H1 (cell line): Measurements from ENCODE around the gene SPARCL1. TPM values are rescaled to one million over a fixed set of nuclear protein-coding genes. Genes with fewer than 3 reads are reported as not detected.

Experiments
- CTCF ChIA-PET: fragments of 300-600 bp; sonication (Branson Sonifier 250); formaldehyde crosslinking; loops from one replicate; lab custom pipeline; 2021; ENCODE audit not compliant: partially characterized antibody; lab: Charles Lee
- POLR2A ChIA-PET: fragments of 300-600 bp; sonication (Branson Sonifier 250); formaldehyde crosslinking; loops from one replicate; lab custom pipeline; 2021; ENCODE audit warnings: inconsistent platforms; ENCODE audit not compliant: partially characterized antibody; lab: Charles Lee
- DNase-seq, 2 experiments: peaks; one replicate each; pipeline versions ENCODE4 v3.0.0 to v3.0.0-alpha.2; 2010 to 2022; ENCODE audit warnings: low spot score in 2 of 2, low read depth in 1 of 2, mixed read lengths in 1 of 2
- FAIRE-seq: peaks from 2 replicates; lab custom pipeline; 2011; peaks lifted over from hg19 to GRCh38; lab: Jason Lieb, UNC
- H2AFZ ChIP-seq: 2 replicates; pipeline ENCODE4 v1.8.1; 2012; ENCODE audit warnings: low read length, inconsistent platforms
- H2AK5ac ChIP-seq: 2 replicates; pipeline ENCODE4 v1.6.1; 2013; ENCODE audit warnings: low read depth, low read length
- H2BK120ac ChIP-seq: replicated peaks from 2 replicates; pipeline ENCODE3; 2013; ENCODE audit warnings: low read depth, low read length, inconsistent platforms
- H2BK12ac ChIP-seq: 2 replicates; pipeline ENCODE4 v1.6.1; 2013; ENCODE audit warnings: low read depth, low read length
- H2BK15ac ChIP-seq: 2 replicates; pipeline ENCODE4 v1.6.1; 2013; ENCODE audit warnings: low read length
- H2BK20ac ChIP-seq: 2 replicates; pipeline ENCODE4 v1.6.1; 2013; ENCODE audit warnings: low read length
- H2BK5ac ChIP-seq: 2 replicates; pipeline ENCODE4 v1.6.1; 2013; ENCODE audit warnings: low read depth, low read length
- H3K14ac ChIP-seq: 2 replicates; pipeline ENCODE4 v1.6.1; 2013; ENCODE audit warnings: inconsistent platforms; ENCODE audit not compliant: insufficient read length
- H3K18ac ChIP-seq: 2 replicates; pipeline ENCODE4 v1.6.1; 2013; ENCODE audit warnings: low read length; ENCODE audit errors: extremely low read depth
- H3K23ac ChIP-seq: 2 replicates; pipeline ENCODE4 v1.6.1; 2013; ENCODE audit warnings: inconsistent platforms; ENCODE audit not compliant: insufficient read length
- H3K23me2 ChIP-seq: 2 replicates; pipeline ENCODE4 v1.6.1; 2013; ENCODE audit warnings: low read depth, low read length
- H3K27ac ChIP-seq: 2 replicates; pipeline ENCODE4 v1.6.1; 2011; ENCODE audit warnings: low read depth, low read length, inconsistent platforms
- H3K27me3 ChIP-seq, 4 experiments: replicated peaks in 1 of 4; 1 replicate in 1 of 4; 2 replicates in 3 of 4; pipeline versions ENCODE4 v1.6.1 to v1.8.1; 2011 to 2013; ENCODE audit warnings: low read length in 3 of 4, mild to moderate bottlenecking in 3 of 4, inconsistent platforms in 2 of 4, mixed read lengths in 2 of 4, moderate library complexity in 1 of 4; ENCODE audit not compliant: control insufficient read depth in 3 of 4, insufficient read depth in 3 of 4; ENCODE audit errors: extremely low read depth in 1 of 4
- H3K36me3 ChIP-seq, 4 experiments: 2 replicates each; pipeline versions ENCODE4 v1.6.1 to v1.8.1; 2011 to 2013; ENCODE audit warnings: mild to moderate bottlenecking in 4 of 4, low read length in 3 of 4, moderate library complexity in 2 of 4, control low read depth in 1 of 4, inconsistent platforms in 1 of 4; ENCODE audit not compliant: insufficient read depth in 4 of 4, control insufficient read depth in 2 of 4
- H3K4ac ChIP-seq: replicated peaks from 2 replicates; pipeline ENCODE3; 2013; ENCODE audit warnings: low read length, low read depth, mixed read lengths, inconsistent platforms; ENCODE audit not compliant: insufficient read length
- H3K4me1 ChIP-seq, 4 experiments: replicated peaks in 1 of 4; 1 replicate in 1 of 4; 2 replicates in 3 of 4; pipeline versions ENCODE4 v1.6.1 to v1.8.1; 2011 to 2013; ENCODE audit warnings: low read length in 3 of 4, inconsistent platforms in 2 of 4, mixed read lengths in 1 of 4; ENCODE audit not compliant: insufficient read depth in 4 of 4, control insufficient read depth in 3 of 4
- H3K4me2 ChIP-seq, 2 experiments: 2 replicates each; pipeline versions ENCODE4 v1.6.1 to v1.8.1; 2011 to 2013; ENCODE audit warnings: low read depth in 2 of 2, low read length in 2 of 2, control low read depth in 1 of 2, inconsistent platforms in 1 of 2, mild to moderate bottlenecking in 1 of 2; ENCODE audit not compliant: insufficient read depth in 1 of 2
- H3K4me3 ChIP-seq, 4 experiments: fragments of 200-600, 300-600 bp in 1 of 4; sonication (generic), shearing (Covaris generic), sonication (Bioruptor Twin) in 1 of 4; 2 replicates each; pipeline versions ENCODE4 v1.5.1 to v1.8.1; 2011 to 2016; ENCODE audit warnings: low read length in 4 of 4, low read depth in 3 of 4, control low read depth in 2 of 4, inconsistent platforms in 2 of 4, mild to moderate bottlenecking in 2 of 4, mixed read lengths in 1 of 4, moderate library complexity in 1 of 4; ENCODE audit not compliant: insufficient read depth in 2 of 4; ENCODE audit errors: extremely low read depth in 1 of 4
- H3K56ac ChIP-seq: replicated peaks from 2 replicates; pipeline ENCODE3; 2013; ENCODE audit warnings: low read depth, mild to moderate bottlenecking, mixed read lengths, low read length, inconsistent platforms; ENCODE audit not compliant: insufficient read length
- H3K79me1 ChIP-seq: 2 replicates; pipeline ENCODE4 v1.6.1; 2013; ENCODE audit warnings: low read depth, low read length, control low read depth
- H3K79me2 ChIP-seq, 2 experiments: 2 replicates each; pipeline versions ENCODE4 v1.6.1 to v1.8.1; 2012 to 2013; ENCODE audit warnings: low read length in 2 of 2, mild to moderate bottlenecking in 2 of 2, inconsistent platforms in 1 of 2; ENCODE audit not compliant: insufficient read depth in 2 of 2, control insufficient read depth in 1 of 2
- H3K9ac ChIP-seq, 4 experiments: replicated peaks in 1 of 4; 1 replicate in 1 of 4; 2 replicates in 3 of 4; pipeline versions ENCODE4 v1.6.1 to v1.8.1; 2011 to 2013; ENCODE audit warnings: low read depth in 3 of 4, low read length in 3 of 4, control low read depth in 2 of 4, mild to moderate bottlenecking in 2 of 4, moderate library complexity in 2 of 4, inconsistent platforms in 1 of 4; ENCODE audit errors: extremely low read depth in 1 of 4
- H3K9me3 ChIP-seq, 2 experiments: 2 replicates each; pipeline versions ENCODE4 v1.6.1 to v1.8.1; 2012 to 2013; ENCODE audit warnings: mild to moderate bottlenecking in 2 of 2, moderate library complexity in 2 of 2, control low read depth in 1 of 2, inconsistent platforms in 1 of 2, low read depth in 1 of 2, low read length in 1 of 2, mixed read lengths in 1 of 2; ENCODE audit not compliant: insufficient read depth in 2 of 2
- H4K20me1 ChIP-seq, 2 experiments: replicated peaks in 1 of 2; 2 replicates each; pipeline versions ENCODE3 to v1.8.1; 2011 to 2013; ENCODE audit warnings: inconsistent platforms in 2 of 2, low read length in 2 of 2, mild to moderate bottlenecking in 1 of 2; ENCODE audit not compliant: insufficient read depth in 2 of 2, control insufficient read depth in 1 of 2
- H4K5ac ChIP-seq: 2 replicates; pipeline ENCODE4 v1.6.1; 2013; ENCODE audit warnings: low read length, low read depth, mixed read lengths, inconsistent platforms; ENCODE audit not compliant: insufficient read length
- H4K8ac ChIP-seq: 2 replicates; pipeline ENCODE4 v1.8.0; 2013; ENCODE audit warnings: mild to moderate bottlenecking, moderate library complexity, low read length, inconsistent platforms; ENCODE audit not compliant: insufficient read depth; ENCODE audit errors: extremely low read depth
- H4K91ac ChIP-seq: replicated peaks from 2 replicates; pipeline ENCODE3; 2013; ENCODE audit warnings: low read length, mixed read lengths, inconsistent platforms; ENCODE audit not compliant: insufficient read length
- BCL11A ChIP-seq, 2 experiments: IDR thresholded peaks; one replicate each; pipeline ENCODE4 v1.6.1; 2011; ENCODE audit warnings: low read depth in 2 of 2, low read length in 2 of 2, mild to moderate bottlenecking in 2 of 2
- CREB1 ChIP-seq: IDR thresholded peaks from 2 replicates; pipeline ENCODE4 v1.6.1; 2012; ENCODE audit warnings: inconsistent platforms
- E2F6 ChIP-seq: IDR thresholded peaks from 2 replicates; pipeline ENCODE4 v1.6.1; 2012; ENCODE audit warnings: inconsistent platforms
- HDAC6 ChIP-seq: IDR thresholded peaks from one replicate; pipeline ENCODE4 v1.7.1; 2012; ENCODE audit warnings: low read depth, mild to moderate bottlenecking, inconsistent platforms, low read length, moderate library complexity
- JUN ChIP-seq: IDR thresholded peaks from 2 replicates; pipeline ENCODE4 v1.6.1; 2011; ENCODE audit warnings: low read depth, mild to moderate bottlenecking, improper control_type of control experiment, low read length
- KDM5A ChIP-seq: fragments of 200-600 bp; IDR thresholded peaks from 2 replicates; pipeline ENCODE4 v1.7.1; 2012; ENCODE audit warnings: mild to moderate bottlenecking, low read length, inconsistent platforms, mixed read lengths
- SAP30 ChIP-seq: fragments of 300-600 bp; sonication (generic); IDR thresholded peaks from 2 replicates; pipeline ENCODE4 v1.7.1; 2012; ENCODE audit warnings: low read length, moderate library complexity, mild to moderate bottlenecking, inconsistent platforms; ENCODE audit not compliant: insufficient read depth, insufficient replicate concordance
- SIRT6 ChIP-seq: IDR thresholded peaks from one replicate; pipeline ENCODE4 v1.7.1; 2012; ENCODE audit warnings: low read length, inconsistent platforms
- WGBS, 2 experiments: shearing (Covaris generic) in 1 of 2; methylation state at CpG; one replicate each; pipeline versions ENCODE4 v1.1.6 to v1.1.7; 2013 to 2015; ENCODE audit warnings: low lambda C conversion rate in 2 of 2, mixed read lengths in 2 of 2, inconsistent platforms in 1 of 2, low coverage in 1 of 2, missing lambda C conversion rate in 1 of 2; ENCODE audit not compliant: insufficient replicate concordance in 2 of 2, insufficient coverage in 1 of 2, insufficient read length in 1 of 2; ENCODE audit errors: extremely low coverage in 1 of 2, missing lambda C conversion rate in 1 of 2; 5-methylcytosine and 5-hydroxymethylcytosine counted together
- polyA plus RNA-seq, 7 experiments: library from polyadenylated mRNA; depleted of rRNA in 3 of 7; stranded (reverse) in 5 of 7; unstranded in 2 of 7; fragments of >200 nt in 5 of 7; fragments of 200-250 nt in 2 of 7; gene quantifications; 1 replicate in 5 of 7; 2 replicates in 1 of 7; 4 replicates in 1 of 7; pipeline versions ENCODE4 v1.2.1 to v1.2.3, GENCODE V29; 2011 to 2013; ENCODE audit warnings: missing spikeins in 2 of 7, mixed read lengths in 2 of 7
- total RNA-seq: library from RNA; stranded (reverse); fragmentation: NEBNext Ultra II Directional; extraction: Animal tissue kit (Norgen Biotek cat#: 25700); gene quantifications from 2 replicates; pipeline ENCODE4 v1.2.1, GENCODE V29; 2021

Gene SPARCL1
- total and polyA plus RNA-seq, 2 of the 8 experiments (the other 6 are each of a cell fraction or from before 2014, with no cell fraction given): 0.48 to 0.51 TPM

DNA sequence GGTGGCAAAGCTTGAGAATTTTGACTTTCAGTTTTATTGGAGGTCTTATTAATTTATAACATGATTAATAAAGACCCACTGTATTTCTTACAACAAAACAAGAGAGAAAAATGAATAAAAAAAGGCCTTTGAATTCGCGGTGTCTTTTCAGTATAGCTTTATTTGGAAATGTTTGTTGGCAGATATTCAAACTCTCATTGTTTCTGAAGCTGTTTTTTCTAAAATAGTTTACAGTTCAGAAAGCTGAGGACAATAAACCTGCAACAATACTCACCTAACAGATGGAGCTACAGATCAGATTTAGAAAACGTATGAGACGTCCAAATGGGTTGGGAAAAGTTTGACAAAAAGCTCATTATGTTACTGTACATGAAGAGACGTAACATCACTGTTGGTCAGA, 2.4 kb upstream of the SPARCL1 start:
- H3K27ac ChIP-seq: no peak overlapping the region
- no peak for DNase-seq
- no peak for TF ChIP-seq E2F6
- TF ChIP-seq JUN: no peak
- TF ChIP-seq KDM5A: no peak
- TF ChIP-seq SAP30: no peak
- TF ChIP-seq HDAC6: no peak
- no peak for TF ChIP-seq SIRT6
- TF ChIP-seq CREB1: no peak
- no peak for TF ChIP-seq BCL11A (IDR thresholded peaks at IDR 0.05; ENCODE audit: low read depth in 2 of 2, low read length in 2 of 2)

More for the DNA sequence above, 2.4 kb upstream of the SPARCL1 start:
- H2BK20ac ChIP-seq: no peak overlapping the region
- no peak overlapping the region for H3K4me3 ChIP-seq
- no peak overlapping the region for H3K4ac ChIP-seq
- no peak overlapping the region for H2BK12ac ChIP-seq
- H3K18ac ChIP-seq: no peak overlapping the region
- H3K14ac ChIP-seq: no peak overlapping the region
- CTCF ChIA-PET: interaction anchor here (0.6 to 1.4 kb wide), 4 partner anchors 10 to 642 kb away, joined by 4 read pairs; no protein-coding TSS in a partner anchor
- POLR2A ChIA-PET: interaction anchor here (0.7 kb wide), 2 partner anchors 21 to 53 kb away, joined by 3 to 4 read pairs; no protein-coding TSS in a partner anchor
- no peak for FAIRE-seq
- H3K4me1 ChIP-seq: peaks cover 0 to 5% (median 0%) of the 10 kb centered on the region in 4 experiments; a peak in 1 of 7 replicates
- H3K27me3 ChIP-seq: no peaks in the 10 kb centered on the region
- H3K79me2 ChIP-seq: no peaks in the 10 kb centered on the region
- H3K23ac ChIP-seq: no peak overlapping the region
- no peak overlapping the region for H3K4me2 ChIP-seq
- H3K36me3 ChIP-seq: no peaks in the 10 kb centered on the region
- no peak overlapping the region for H2BK120ac ChIP-seq
- no peak overlapping the region for H4K5ac ChIP-seq
- H4K8ac ChIP-seq: no peak overlapping the region
- no peak overlapping the region for H3K56ac ChIP-seq
- no peak overlapping the region for H2AFZ ChIP-seq
- peaks cover 0 to 10% of the 10 kb centered on the region in 2 experiments; a peak in 1 of 4 replicates for H3K9me3 ChIP-seq
- no peaks in the 10 kb centered on the region for H3K23me2 ChIP-seq
- H3K9ac ChIP-seq: no peak overlapping the region
- WGBS, 2 experiments: 73% methylated on average over 5 of the region's 5 CpGs; no CpG with 5 or more reads in 1 of the 2 experiments
- H4K20me1 ChIP-seq: no peaks in the 10 kb centered on the region
- H4K91ac ChIP-seq: no peak overlapping the region
- H3K79me1 ChIP-seq: no peaks in the 10 kb centered on the region
- H2BK15ac ChIP-seq: no peak overlapping the region
- no peak overlapping the region for H2AK5ac ChIP-seq
- H2BK5ac ChIP-seq: no peak overlapping the region
